H1 (cell line): ENCODE data around the gene CEP85L. TPM values are rescaled to one million over a fixed set of nuclear protein-coding genes. Genes with fewer than 3 reads are reported as not detected.
A peak's percentile ranks its signal among the peaks of the same experiment; 100 is the strongest.

Experiments
- CTCF ChIA-PET: fragments of 300-600 bp; sonication (Branson Sonifier 250); formaldehyde crosslinking; loops from one replicate; lab custom pipeline; 2021; ENCODE audit not compliant: partially characterized antibody; lab: Charles Lee
- POLR2A ChIA-PET: fragments of 300-600 bp; sonication (Branson Sonifier 250); formaldehyde crosslinking; loops from one replicate; lab custom pipeline; 2021; ENCODE audit warnings: inconsistent platforms; ENCODE audit not compliant: partially characterized antibody; lab: Charles Lee
- DNase-seq, 2 experiments: peaks; one replicate each; pipeline versions ENCODE4 v3.0.0 to v3.0.0-alpha.2; 2010 to 2022; ENCODE audit warnings: low spot score in 2 of 2, low read depth in 1 of 2, mixed read lengths in 1 of 2
- FAIRE-seq: peaks from 2 replicates; lab custom pipeline; 2011; peaks lifted over from hg19 to GRCh38; lab: Jason Lieb, UNC
- H2AFZ ChIP-seq: 2 replicates; pipeline ENCODE4 v1.8.1; 2012; ENCODE audit warnings: low read length, inconsistent platforms
- H2AK5ac ChIP-seq: 2 replicates; pipeline ENCODE4 v1.6.1; 2013; ENCODE audit warnings: low read depth, low read length
- H2BK120ac ChIP-seq: replicated peaks from 2 replicates; pipeline ENCODE3; 2013; ENCODE audit warnings: low read depth, low read length, inconsistent platforms
- H2BK12ac ChIP-seq: 2 replicates; pipeline ENCODE4 v1.6.1; 2013; ENCODE audit warnings: low read depth, low read length
- H2BK15ac ChIP-seq: 2 replicates; pipeline ENCODE4 v1.6.1; 2013; ENCODE audit warnings: low read length
- H2BK20ac ChIP-seq: 2 replicates; pipeline ENCODE4 v1.6.1; 2013; ENCODE audit warnings: low read length
- H2BK5ac ChIP-seq: 2 replicates; pipeline ENCODE4 v1.6.1; 2013; ENCODE audit warnings: low read depth, low read length
- H3K14ac ChIP-seq: 2 replicates; pipeline ENCODE4 v1.6.1; 2013; ENCODE audit warnings: inconsistent platforms; ENCODE audit not compliant: insufficient read length
- H3K18ac ChIP-seq: 2 replicates; pipeline ENCODE4 v1.6.1; 2013; ENCODE audit warnings: low read length; ENCODE audit errors: extremely low read depth
- H3K23ac ChIP-seq: 2 replicates; pipeline ENCODE4 v1.6.1; 2013; ENCODE audit warnings: inconsistent platforms; ENCODE audit not compliant: insufficient read length
- H3K23me2 ChIP-seq: 2 replicates; pipeline ENCODE4 v1.6.1; 2013; ENCODE audit warnings: low read depth, low read length
- H3K27ac ChIP-seq: 2 replicates; pipeline ENCODE4 v1.6.1; 2011; ENCODE audit warnings: low read depth, low read length, inconsistent platforms
- H3K27me3 ChIP-seq, 4 experiments: replicated peaks in 1 of 4; 1 replicate in 1 of 4; 2 replicates in 3 of 4; pipeline versions ENCODE4 v1.6.1 to v1.8.1; 2011 to 2013; ENCODE audit warnings: low read length in 3 of 4, mild to moderate bottlenecking in 3 of 4, inconsistent platforms in 2 of 4, mixed read lengths in 2 of 4, moderate library complexity in 1 of 4; ENCODE audit not compliant: control insufficient read depth in 3 of 4, insufficient read depth in 3 of 4; ENCODE audit errors: extremely low read depth in 1 of 4
- H3K36me3 ChIP-seq, 4 experiments: 2 replicates each; pipeline versions ENCODE4 v1.6.1 to v1.8.1; 2011 to 2013; ENCODE audit warnings: mild to moderate bottlenecking in 4 of 4, low read length in 3 of 4, moderate library complexity in 2 of 4, control low read depth in 1 of 4, inconsistent platforms in 1 of 4; ENCODE audit not compliant: insufficient read depth in 4 of 4, control insufficient read depth in 2 of 4
- H3K4ac ChIP-seq: replicated peaks from 2 replicates; pipeline ENCODE3; 2013; ENCODE audit warnings: low read length, low read depth, mixed read lengths, inconsistent platforms; ENCODE audit not compliant: insufficient read length
- H3K4me1 ChIP-seq, 4 experiments: replicated peaks in 1 of 4; 1 replicate in 1 of 4; 2 replicates in 3 of 4; pipeline versions ENCODE4 v1.6.1 to v1.8.1; 2011 to 2013; ENCODE audit warnings: low read length in 3 of 4, inconsistent platforms in 2 of 4, mixed read lengths in 1 of 4; ENCODE audit not compliant: insufficient read depth in 4 of 4, control insufficient read depth in 3 of 4
- H3K4me2 ChIP-seq, 2 experiments: 2 replicates each; pipeline versions ENCODE4 v1.6.1 to v1.8.1; 2011 to 2013; ENCODE audit warnings: low read depth in 2 of 2, low read length in 2 of 2, control low read depth in 1 of 2, inconsistent platforms in 1 of 2, mild to moderate bottlenecking in 1 of 2; ENCODE audit not compliant: insufficient read depth in 1 of 2
- H3K4me3 ChIP-seq, 4 experiments: fragments of 200-600, 300-600 bp in 1 of 4; sonication (generic), shearing (Covaris generic), sonication (Bioruptor Twin) in 1 of 4; 2 replicates each; pipeline versions ENCODE4 v1.5.1 to v1.8.1; 2011 to 2016; ENCODE audit warnings: low read length in 4 of 4, low read depth in 3 of 4, control low read depth in 2 of 4, inconsistent platforms in 2 of 4, mild to moderate bottlenecking in 2 of 4, mixed read lengths in 1 of 4, moderate library complexity in 1 of 4; ENCODE audit not compliant: insufficient read depth in 2 of 4; ENCODE audit errors: extremely low read depth in 1 of 4
- H3K56ac ChIP-seq: replicated peaks from 2 replicates; pipeline ENCODE3; 2013; ENCODE audit warnings: low read depth, mild to moderate bottlenecking, mixed read lengths, low read length, inconsistent platforms; ENCODE audit not compliant: insufficient read length
- H3K79me1 ChIP-seq: 2 replicates; pipeline ENCODE4 v1.6.1; 2013; ENCODE audit warnings: low read depth, low read length, control low read depth
- H3K79me2 ChIP-seq, 2 experiments: 2 replicates each; pipeline versions ENCODE4 v1.6.1 to v1.8.1; 2012 to 2013; ENCODE audit warnings: low read length in 2 of 2, mild to moderate bottlenecking in 2 of 2, inconsistent platforms in 1 of 2; ENCODE audit not compliant: insufficient read depth in 2 of 2, control insufficient read depth in 1 of 2
- H3K9ac ChIP-seq, 4 experiments: replicated peaks in 1 of 4; 1 replicate in 1 of 4; 2 replicates in 3 of 4; pipeline versions ENCODE4 v1.6.1 to v1.8.1; 2011 to 2013; ENCODE audit warnings: low read depth in 3 of 4, low read length in 3 of 4, control low read depth in 2 of 4, mild to moderate bottlenecking in 2 of 4, moderate library complexity in 2 of 4, inconsistent platforms in 1 of 4; ENCODE audit errors: extremely low read depth in 1 of 4
- H3K9me3 ChIP-seq, 2 experiments: 2 replicates each; pipeline versions ENCODE4 v1.6.1 to v1.8.1; 2012 to 2013; ENCODE audit warnings: mild to moderate bottlenecking in 2 of 2, moderate library complexity in 2 of 2, control low read depth in 1 of 2, inconsistent platforms in 1 of 2, low read depth in 1 of 2, low read length in 1 of 2, mixed read lengths in 1 of 2; ENCODE audit not compliant: insufficient read depth in 2 of 2
- H4K20me1 ChIP-seq, 2 experiments: replicated peaks in 1 of 2; 2 replicates each; pipeline versions ENCODE3 to v1.8.1; 2011 to 2013; ENCODE audit warnings: inconsistent platforms in 2 of 2, low read length in 2 of 2, mild to moderate bottlenecking in 1 of 2; ENCODE audit not compliant: insufficient read depth in 2 of 2, control insufficient read depth in 1 of 2
- H4K5ac ChIP-seq: 2 replicates; pipeline ENCODE4 v1.6.1; 2013; ENCODE audit warnings: low read length, low read depth, mixed read lengths, inconsistent platforms; ENCODE audit not compliant: insufficient read length
- H4K8ac ChIP-seq: 2 replicates; pipeline ENCODE4 v1.8.0; 2013; ENCODE audit warnings: mild to moderate bottlenecking, moderate library complexity, low read length, inconsistent platforms; ENCODE audit not compliant: insufficient read depth; ENCODE audit errors: extremely low read depth
- H4K91ac ChIP-seq: replicated peaks from 2 replicates; pipeline ENCODE3; 2013; ENCODE audit warnings: low read length, mixed read lengths, inconsistent platforms; ENCODE audit not compliant: insufficient read length
- RAD21 ChIP-seq, 2 experiments: IDR thresholded peaks in 1 of 2; conservative IDR thresholded peaks in 1 of 2; 2 replicates each; pipeline ENCODE4 v1.6.1; 2011; ENCODE audit warnings: low read depth in 2 of 2, low read length in 2 of 2, improper control_type of control experiment in 1 of 2, inconsistent platforms in 1 of 2, mild to moderate bottlenecking in 1 of 2, moderate library complexity in 1 of 2
- SUZ12 ChIP-seq: fragments of 200-600 bp; sonication (generic); IDR thresholded peaks from 2 replicates; pipeline ENCODE4 v1.6.1; 2012; ENCODE audit warnings: mild to moderate bottlenecking, inconsistent platforms, low read length, moderate library complexity, mixed read lengths
- WGBS, 2 experiments: shearing (Covaris generic) in 1 of 2; methylation state at CpG; one replicate each; pipeline versions ENCODE4 v1.1.6 to v1.1.7; 2013 to 2015; ENCODE audit warnings: low lambda C conversion rate in 2 of 2, mixed read lengths in 2 of 2, inconsistent platforms in 1 of 2, low coverage in 1 of 2, missing lambda C conversion rate in 1 of 2; ENCODE audit not compliant: insufficient replicate concordance in 2 of 2, insufficient coverage in 1 of 2, insufficient read length in 1 of 2; ENCODE audit errors: extremely low coverage in 1 of 2, missing lambda C conversion rate in 1 of 2; 5-methylcytosine and 5-hydroxymethylcytosine counted together
- polyA plus RNA-seq, 7 experiments: library from polyadenylated mRNA; depleted of rRNA in 3 of 7; stranded (reverse) in 5 of 7; unstranded in 2 of 7; fragments of >200 nt in 5 of 7; fragments of 200-250 nt in 2 of 7; gene quantifications; 1 replicate in 5 of 7; 2 replicates in 1 of 7; 4 replicates in 1 of 7; pipeline versions ENCODE4 v1.2.1 to v1.2.3, GENCODE V29; 2011 to 2013; ENCODE audit warnings: missing spikeins in 2 of 7, mixed read lengths in 2 of 7
- total RNA-seq: library from RNA; stranded (reverse); fragmentation: NEBNext Ultra II Directional; extraction: Animal tissue kit (Norgen Biotek cat#: 25700); gene quantifications from 2 replicates; pipeline ENCODE4 v1.2.1, GENCODE V29; 2021
- TF ChIP-seq, protein P1 (sequence below), 3 experiments: IDR thresholded peaks; 1 replicate in 2 of 3; 2 replicates in 1 of 3; pipeline versions ENCODE4 v1.5.1 to v1.6.1; 2011; ENCODE audit warnings: low read length in 3 of 3, mild to moderate bottlenecking in 3 of 3, inconsistent platforms in 2 of 3, low read depth in 1 of 3, moderate library complexity in 1 of 3; ENCODE audit not compliant: insufficient read depth in 1 of 3; ENCODE audit errors: control extremely low read depth in 1 of 3

The CEP85L gene
- total and polyA plus RNA-seq, 2 of the 8 experiments (the other 6 are each of a cell fraction or from before 2014, with no cell fraction given), result 3.2 to 27.6 TPM

DNA sequence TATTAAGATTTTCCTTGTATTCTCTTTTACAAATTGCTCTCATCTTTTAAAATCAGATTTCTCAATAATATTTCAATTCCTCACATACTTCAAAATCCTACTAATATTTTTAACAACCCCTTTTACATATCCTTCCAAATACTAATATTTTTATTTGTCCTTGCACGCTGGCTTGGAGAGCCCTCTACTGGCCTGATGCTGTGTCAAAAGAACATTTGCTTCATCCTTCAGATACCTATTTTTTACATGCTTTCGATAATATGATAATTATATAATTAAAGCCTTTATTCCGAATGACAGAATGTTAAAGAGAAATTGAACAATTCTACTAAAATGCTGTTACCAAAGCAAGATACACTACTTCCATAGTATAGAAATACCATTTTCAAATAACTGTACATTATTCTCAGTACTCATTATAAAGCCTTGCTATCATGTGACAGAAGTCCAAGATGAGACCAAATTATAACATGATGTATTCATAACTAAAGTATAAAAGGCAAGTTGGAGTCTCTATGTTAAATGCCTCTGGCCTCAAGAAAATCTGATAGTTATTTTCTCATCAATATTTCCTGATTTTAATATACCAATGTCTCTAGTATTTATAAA lies 142.3 kb downstream of the CEP85L start:
- ChIA-PET POLR2A (no interaction called here), CTCF (interaction anchor here (5.2 kb wide), 1 partner anchor 225 kb away, joined by 52 read pairs; no protein-coding TSS in a partner anchor)
- no peak overlapping the region for H2AK5ac ChIP-seq
- H3K4ac ChIP-seq, result no peak overlapping the region
- H4K20me1 ChIP-seq, result no peaks in the 10 kb centered on the region
- H3K4me3 ChIP-seq, result no peak overlapping the region
- WGBS, 2 experiments, result 53% methylated on average over 3 of the region's 3 CpGs; no CpG with 5 or more reads in 1 of the 2 experiments
- DNase-seq (no peak), FAIRE-seq (no peak)
- H3K14ac ChIP-seq, result no peak overlapping the region
- H4K8ac ChIP-seq, result no peak overlapping the region
- TF ChIP-seq SUZ12, result no peak
- TF ChIP-seq RAD21 (IDR thresholded peaks at IDR 0.05 in 1 of 2, conservative IDR thresholded peaks at IDR 0.05 in 1 of 2; ENCODE audit: low read depth in 2 of 2, low read length in 2 of 2), result peak; percentile 71 to 72
- TF ChIP-seq, protein P1, sequence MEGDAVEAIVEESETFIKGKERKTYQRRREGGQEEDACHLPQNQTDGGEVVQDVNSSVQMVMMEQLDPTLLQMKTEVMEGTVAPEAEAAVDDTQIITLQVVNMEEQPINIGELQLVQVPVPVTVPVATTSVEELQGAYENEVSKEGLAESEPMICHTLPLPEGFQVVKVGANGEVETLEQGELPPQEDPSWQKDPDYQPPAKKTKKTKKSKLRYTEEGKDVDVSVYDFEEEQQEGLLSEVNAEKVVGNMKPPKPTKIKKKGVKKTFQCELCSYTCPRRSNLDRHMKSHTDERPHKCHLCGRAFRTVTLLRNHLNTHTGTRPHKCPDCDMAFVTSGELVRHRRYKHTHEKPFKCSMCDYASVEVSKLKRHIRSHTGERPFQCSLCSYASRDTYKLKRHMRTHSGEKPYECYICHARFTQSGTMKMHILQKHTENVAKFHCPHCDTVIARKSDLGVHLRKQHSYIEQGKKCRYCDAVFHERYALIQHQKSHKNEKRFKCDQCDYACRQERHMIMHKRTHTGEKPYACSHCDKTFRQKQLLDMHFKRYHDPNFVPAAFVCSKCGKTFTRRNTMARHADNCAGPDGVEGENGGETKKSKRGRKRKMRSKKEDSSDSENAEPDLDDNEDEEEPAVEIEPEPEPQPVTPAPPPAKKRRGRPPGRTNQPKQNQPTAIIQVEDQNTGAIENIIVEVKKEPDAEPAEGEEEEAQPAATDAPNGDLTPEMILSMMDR (IDR thresholded peaks at IDR 0.05; ENCODE audit: control extremely low read depth in 1 of 3, insufficient read depth in 1 of 3, low read depth in 1 of 3, low read length in 3 of 3), result peak in 2 of 3 experiments; percentile 45 to 48; a peak in 3 of 4 replicates
- no peaks in the 10 kb centered on the region for H3K36me3 ChIP-seq
- H4K91ac ChIP-seq, result no peak overlapping the region
- H3K27me3 ChIP-seq, result no peaks in the 10 kb centered on the region
- no peak overlapping the region for H3K23ac ChIP-seq
- H3K9me3 ChIP-seq, result no peaks in the 10 kb centered on the region
- H3K23me2 ChIP-seq, result no peaks in the 10 kb centered on the region
- no peak overlapping the region for H4K5ac ChIP-seq
- no peak overlapping the region for H3K56ac ChIP-seq
- no peak overlapping the region for H2BK5ac ChIP-seq
- no peak overlapping the region for H2BK120ac ChIP-seq
- peaks cover 2% of the 10 kb centered on the region for H3K79me1 ChIP-seq
- H2BK12ac ChIP-seq, result no peak overlapping the region
- no peak overlapping the region for H3K18ac ChIP-seq
- no peaks in the 10 kb centered on the region; a peak in 1 of 4 replicates for H3K79me2 ChIP-seq
- H2AFZ ChIP-seq, result no peak overlapping the region
- H3K4me1 ChIP-seq, result peaks cover 0 to 4% (median 0%) of the 10 kb centered on the region in 4 experiments; a peak in 1 of 7 replicates
- no peak overlapping the region for H3K9ac ChIP-seq
- no peak overlapping the region for H3K4me2 ChIP-seq
- no peak overlapping the region for H2BK20ac ChIP-seq
- no peak overlapping the region for H2BK15ac ChIP-seq
- no peak overlapping the region for H3K27ac ChIP-seq
